Measurements from ENCODE around the gene LCN1.
"Not testable (repeated sequence)": the region's sequence is repeated elsewhere in the genome, so short reads cannot be mapped to it uniquely, and the experiment has no call there.

Gene LCN1

DNA sequence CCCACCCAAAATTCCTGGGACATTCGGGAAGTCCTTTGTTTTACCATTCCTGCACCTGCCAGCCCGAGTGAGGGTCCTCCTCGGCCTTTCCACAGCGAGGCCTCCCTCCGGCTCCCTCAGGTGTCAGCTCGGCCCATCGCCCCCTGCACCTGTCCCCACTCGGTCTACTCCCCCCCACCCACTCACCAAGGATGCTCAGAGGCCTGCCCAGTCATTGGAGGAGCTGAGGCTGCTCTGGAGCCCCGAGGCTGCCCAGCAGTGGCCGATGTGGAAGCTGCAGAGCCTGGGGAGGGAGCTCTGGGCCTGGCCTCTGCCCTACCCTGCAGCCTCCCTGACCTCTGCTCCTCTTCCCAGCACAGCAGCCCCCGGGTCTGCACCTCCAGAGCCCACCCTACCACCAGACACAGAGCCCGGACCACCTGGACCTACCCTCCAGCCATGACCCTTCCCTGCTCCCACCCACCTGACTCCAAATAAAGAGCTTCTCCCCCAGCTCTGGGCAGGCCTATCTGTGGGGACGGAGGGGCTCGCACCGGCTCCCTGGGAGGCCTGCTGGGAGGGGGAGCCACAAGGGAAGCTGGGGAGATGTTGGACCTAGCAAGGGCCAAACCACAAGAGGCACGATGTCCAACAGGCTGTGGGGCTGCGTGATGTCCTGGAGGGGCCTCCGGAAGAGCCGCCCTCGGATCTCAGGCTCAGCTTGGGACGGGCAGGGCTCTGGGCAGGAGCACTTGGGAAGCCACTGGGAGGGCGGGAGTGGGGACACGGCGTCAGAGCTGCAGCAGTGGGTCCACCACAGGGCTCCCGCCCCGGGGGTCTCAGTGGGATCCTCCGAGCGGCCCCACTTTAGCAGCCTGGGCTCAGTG, 28.5 kb downstream of the LCN1 start:
- not testable (repeated sequence) for DNase-seq

DNA sequence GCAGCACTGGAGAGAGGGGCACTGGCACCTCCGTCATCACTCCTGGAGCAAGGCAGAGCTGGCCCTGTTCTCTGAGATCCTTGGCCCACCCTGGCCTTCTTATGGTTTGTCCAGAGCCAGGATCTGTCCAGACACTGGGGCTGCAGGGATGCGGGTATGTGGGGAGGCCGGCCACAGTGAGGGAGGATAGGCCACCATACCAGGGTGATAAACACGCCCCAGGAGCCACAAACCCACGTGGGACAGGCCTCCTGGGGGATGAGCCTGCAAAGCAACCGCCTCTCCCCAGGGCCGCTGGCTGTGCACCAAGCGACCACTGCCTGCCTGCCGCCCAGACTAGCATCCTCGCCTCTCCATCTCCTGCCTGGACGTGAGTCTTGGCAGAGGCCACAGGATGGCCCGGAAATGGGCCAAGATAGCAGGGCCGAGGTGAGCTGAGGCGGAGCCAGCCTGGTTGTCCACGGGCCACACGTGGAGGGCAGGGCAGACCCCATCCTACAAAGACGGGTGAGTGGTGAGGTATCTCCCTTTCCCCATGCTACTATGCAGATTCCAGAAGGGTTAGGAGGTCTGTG, 29.2 kb downstream of the LCN1 start:
- DNase-seq, result no peak

DNA sequence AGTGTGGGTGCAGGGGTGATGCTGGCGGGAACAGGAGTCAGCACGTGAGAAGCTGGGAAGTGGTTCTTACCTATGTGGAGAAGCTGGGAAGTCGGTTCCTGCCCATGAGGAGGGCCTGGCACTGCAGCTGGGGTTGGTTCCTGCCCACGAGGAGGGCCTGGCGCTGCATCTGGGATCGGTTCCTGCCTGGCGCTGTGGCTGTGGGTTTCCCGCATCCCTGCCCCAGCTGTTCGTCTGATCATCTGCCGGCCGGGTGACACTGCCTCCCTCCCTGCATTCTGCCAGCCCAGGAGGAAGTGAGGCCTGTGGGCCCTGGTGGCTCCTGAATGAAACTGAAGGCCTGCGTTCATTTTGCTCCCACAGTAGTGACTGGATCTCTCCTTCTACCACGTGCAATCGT, 29.8 kb downstream of the LCN1 start:
- DNase-seq, result no peak

DNA sequence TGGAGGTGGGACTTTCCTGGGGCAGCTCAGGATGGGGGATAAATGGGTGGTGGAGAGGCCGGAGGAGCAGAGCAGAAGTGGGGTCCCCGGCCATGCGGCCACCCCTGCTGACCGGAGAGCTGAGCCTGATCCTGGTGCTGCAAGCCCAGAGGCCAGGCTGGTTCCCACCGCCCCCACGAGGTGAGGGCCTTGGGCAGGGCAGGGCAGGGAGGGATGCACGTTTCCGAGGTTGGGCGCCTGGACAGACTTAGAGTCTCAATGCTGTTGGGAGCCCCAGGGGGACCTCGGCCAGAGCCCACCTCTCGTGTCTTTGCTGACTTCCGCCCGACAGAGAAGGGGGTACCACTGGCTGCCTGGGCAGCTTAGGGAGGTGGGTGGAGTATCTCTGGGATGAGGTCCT, 30.2 kb downstream of the LCN1 start:
- DNase-seq, result no peak

DNA sequence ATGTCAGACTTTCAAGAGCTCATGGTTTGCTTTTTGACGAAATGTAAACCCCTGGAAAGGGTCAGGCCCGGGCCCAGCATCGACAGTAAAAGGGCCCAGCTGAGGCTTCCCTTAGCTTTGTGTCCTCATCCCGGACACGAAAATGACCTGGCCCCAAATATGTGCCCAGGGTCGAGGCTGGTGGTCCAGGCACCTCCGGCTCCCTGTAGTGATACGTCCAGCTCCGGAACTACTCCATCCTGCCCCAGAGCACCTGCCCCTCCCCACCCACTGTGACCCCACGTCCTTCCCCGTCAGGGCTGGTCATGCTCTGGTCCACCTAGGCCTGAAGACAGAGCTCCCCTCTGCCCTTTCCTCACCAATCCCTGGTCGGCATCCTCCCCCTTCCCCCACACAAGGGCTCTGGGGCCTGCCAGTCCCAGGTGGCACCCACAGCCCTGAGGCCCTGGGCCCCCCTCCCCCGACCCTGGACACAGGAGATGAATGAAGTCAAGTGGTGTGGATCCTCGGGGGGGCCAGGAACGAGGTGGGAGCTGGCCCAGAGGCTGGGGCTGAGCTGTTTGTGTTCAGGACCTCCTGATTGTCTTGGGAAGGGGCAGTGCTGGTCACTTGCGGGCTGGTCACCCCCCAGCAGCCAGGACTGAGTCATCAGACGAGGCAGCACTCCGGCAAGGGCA, 30.9 kb downstream of the LCN1 start:
- DNase-seq, result no peak

DNA sequence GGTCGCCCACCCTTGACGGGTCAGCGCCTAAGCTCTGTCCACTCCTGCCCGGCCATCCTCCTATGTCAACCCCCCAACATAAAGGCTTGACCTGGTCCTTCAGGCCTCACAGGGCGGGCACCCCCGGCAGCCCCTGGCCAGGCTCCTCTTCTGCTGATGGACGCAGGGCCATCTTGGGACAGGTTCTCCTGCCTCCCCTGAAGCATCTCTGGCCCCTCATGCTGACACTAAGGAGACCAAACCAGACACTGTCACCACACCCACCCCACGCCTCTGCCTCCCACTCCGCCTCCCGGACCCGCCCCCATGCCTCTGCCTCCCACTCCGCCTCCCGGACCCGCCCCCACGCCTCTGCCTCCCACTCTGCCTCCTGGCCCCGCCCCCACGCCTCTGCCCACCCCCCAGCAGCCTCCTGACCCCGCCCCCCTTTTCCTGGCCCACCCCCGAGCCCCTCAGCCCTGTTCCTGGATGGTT, 31.5 kb downstream of the LCN1 start:
- DNase-seq, result no peak

DNA sequence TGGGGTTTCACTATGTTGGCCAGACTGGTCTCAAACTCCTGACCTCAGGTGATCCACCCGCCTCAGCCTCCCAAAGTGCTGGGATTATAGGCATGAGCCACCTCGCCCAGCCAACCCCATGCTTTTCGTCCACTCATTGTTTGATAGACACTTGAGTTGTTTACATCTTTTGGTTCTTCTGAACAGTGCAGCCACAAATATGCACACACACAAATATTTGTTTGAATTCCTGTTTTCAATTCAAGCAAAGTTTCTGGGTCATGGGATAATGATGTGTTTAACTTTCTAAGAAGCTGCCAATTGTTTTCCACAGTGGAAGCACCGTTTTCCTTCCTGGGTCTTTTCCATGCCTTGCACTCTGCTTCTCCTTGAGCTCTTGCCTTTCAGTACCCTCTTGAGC, 33.5 kb downstream of the LCN1 start:
- DNase-seq, result no peak

DNA sequence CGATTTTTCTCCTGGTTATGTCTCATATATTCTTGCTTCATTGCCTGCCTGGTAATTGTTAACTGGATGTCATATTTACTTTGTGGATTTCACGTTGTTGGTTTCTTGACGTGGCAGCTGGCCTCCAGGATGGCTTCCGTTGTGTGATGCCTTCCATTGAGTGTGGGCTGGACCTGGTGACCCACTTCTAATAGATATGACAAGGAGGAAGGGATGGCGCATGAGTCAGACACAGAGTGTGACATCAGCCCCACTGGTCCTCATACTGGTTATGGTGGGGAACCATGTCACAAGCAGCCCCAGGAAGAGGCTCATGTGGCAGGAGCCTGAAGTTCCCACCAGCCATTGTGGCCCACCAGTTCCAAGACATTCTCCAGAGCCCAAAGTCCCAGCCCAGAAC, 34.0 kb downstream of the LCN1 start:
- DNase-seq, result no peak

DNA sequence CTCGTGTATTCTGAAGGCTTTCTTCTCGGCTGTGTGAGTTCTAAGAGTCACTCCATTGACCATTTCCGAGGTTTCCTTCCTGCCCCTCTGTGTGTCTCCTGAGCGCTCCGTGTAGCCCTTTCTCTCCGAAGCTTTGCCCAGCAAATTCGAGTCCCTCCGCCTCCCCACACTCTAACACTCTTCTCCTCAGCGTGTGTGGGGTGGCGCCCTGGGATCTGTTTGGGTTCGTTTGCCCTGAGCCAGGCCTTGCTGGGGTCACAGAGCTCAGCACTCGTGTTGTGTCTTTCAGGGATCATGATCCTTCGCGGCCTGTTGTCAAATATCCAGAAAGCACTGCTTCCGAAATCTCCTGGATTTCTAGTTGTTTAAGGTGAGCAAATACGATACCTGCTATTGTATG, 34.7 kb downstream of the LCN1 start:
- no peak for DNase-seq

DNA sequence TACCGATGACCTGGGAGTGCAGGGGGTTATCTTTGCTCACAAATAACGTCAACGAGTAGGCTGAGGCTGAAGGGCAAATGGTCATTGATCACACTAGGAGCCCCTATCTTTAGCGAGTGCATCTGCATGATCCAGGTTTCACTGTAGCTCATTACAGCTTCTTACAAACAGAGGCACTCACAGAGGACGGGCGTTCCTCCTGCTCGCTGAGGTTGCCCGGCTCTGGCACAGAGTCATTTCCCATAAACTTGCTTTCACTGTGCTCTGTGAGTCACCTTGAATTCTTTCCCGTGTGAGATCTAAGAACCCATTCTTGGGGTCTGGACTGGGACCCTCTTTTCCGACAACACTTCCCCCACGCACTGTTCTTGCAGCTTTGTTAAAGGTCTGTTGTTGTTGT, 38.4 kb downstream of the LCN1 start:
- DNase-seq, result no peak

DNA sequence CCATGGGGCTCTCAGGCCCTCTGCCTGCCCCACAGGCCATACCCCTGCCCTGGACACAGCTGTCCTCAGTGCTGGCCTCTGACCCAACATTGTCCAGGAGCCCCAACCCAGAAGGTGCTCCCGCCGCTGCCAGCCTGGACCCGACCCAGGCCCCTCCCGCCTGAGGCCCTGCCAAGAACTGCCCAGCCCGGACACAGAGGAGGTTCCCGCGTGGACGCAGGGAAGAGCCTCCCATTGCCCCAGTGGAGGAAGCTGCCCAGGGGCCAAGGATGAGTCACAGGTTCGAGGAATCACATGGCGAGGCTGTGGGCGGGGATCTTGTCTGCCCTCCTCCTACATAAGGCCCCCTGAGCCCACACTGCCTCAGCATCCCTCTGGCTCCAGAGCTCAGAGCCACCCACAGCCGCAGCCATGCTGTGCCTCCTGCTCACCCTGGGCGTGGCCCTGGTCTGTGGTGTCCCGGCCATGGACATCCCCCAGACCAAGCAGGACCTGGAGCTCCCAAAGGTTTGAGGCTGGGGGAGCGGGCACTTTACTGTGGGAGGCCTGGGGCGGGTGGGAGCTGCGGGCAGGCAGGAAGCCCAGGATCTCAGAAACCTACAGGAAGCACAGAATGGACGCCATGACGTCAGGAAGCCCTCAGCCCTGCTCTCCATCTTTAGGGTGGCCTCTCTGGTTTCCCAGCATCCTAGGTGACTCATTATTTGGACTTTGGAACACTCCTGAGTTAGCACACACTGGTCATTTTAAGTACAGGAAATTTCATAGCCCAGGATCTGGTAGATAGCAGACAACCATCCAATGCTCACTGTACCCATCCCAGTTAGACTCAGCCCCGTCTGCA, 40.4 kb downstream of the LCN1 start, which contains the start of gene PAEP:
Gene PAEP (plus strand): TSS at position 366 of the 844 bp plus-strand sequence.
- DNase-seq, result no peak

DNA sequence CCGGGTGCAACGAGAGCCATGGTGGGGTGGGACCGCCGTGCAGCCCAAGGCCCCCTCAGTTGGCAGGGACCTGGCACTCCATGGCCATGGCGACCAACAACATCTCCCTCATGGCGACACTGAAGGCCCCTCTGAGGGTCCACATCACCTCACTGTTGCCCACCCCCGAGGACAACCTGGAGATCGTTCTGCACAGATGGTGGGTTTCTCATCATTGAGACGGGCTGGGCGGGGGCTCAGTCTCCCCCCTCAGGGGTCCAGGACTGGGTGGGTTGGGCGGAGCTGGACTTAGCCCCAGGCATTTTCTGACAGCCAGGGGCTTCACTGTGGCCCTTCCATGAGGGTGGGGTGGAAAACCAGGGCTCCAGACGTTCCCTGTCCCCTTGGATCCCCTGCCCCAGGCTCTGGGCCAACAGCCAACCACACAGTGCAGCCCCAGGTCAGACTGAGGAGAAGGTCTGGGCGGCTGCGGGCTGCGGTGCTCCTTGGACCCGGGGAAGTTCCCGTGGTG, 41.0 kb downstream of the LCN1 start:
- no peak for DNase-seq

DNA sequence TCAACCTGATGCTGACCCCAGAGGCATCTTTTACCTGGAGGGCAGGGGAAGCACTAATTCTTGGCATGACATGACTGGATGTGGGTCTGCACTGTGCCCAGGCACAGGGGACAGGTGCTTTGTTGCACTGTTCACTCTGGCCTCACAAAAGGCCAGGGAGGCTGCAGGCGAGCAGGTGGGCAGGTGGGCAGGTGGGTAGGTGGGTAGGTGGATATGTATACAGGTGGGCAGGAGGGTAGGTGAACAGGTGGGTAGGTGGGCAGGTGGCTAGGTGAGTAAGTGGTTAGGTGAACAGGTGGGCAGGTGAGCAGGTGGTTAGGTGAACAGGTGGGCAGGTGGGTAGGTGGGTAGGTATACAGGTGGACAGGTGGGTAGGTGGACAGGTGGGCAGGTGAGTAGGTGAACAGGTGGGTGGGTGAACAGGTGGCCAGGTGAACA, 41.8 kb downstream of the LCN1 start:
- no peak for DNase-seq

DNA sequence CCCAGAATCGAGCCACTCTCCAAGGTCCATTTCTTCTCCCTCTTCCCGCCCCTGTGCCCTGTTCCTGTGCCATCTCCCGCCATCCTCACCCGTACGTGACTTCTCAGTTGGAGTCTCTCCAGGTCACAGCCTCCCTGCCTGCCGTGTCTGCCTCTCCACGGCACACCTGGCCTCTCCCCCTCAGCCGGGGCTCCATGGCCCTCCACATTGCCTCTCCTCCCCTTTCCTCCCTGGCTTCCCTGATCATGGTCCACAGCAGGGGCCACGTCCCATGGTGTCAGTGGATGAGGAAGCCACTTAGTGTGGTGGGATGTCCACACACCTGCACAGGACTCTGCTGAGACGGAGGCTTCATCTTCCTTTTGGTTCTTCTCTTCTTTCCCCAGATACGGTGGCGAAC, 42.6 kb downstream of the LCN1 start:
- no peak for DNase-seq

DNA sequence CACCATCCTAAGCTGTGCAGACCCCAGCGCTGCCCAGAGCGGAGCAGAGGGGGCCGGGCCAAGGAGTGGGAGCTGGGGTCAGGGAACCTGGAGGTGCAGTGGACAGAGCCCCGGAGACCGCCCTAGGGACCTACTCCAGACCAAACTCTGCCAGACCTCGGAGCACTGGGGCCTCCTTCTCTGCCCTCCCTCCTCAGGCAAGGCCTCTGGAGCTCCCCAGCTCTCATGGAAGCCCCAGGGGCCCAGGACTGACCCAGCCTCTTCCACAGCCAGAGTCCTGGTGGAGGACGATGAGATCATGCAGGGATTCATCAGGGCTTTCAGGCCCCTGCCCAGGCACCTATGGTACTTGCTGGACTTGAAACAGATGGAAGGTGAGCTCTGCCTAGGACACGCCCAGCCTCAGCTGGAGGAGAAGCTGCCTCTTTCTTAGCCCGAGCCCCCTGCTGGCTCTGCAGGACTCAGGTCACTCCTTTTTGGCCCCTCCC, 43.9 kb downstream of the LCN1 start:
- DNase-seq, result no peak

DNA sequence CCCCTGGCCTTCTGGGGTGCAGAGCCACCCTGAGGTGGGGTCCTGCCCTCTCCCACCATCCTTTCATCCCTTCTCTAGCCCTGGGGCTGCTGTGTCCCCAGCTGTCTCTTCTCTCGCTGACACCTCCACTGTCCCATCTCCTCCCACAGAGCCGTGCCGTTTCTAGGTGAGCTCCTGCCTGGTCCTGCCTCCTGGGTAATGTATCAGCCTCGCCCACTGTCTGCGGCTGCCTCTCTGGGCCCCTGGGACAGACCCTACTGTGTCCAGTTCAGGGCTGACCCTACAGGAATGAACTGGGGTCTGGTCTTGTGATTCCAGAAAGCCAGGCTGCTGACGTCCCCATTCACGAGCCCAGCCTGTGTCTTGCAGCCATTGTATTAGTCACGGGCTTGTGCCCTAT, 44.4 kb downstream of the LCN1 start:
- DNase-seq, result no peak

DNA sequence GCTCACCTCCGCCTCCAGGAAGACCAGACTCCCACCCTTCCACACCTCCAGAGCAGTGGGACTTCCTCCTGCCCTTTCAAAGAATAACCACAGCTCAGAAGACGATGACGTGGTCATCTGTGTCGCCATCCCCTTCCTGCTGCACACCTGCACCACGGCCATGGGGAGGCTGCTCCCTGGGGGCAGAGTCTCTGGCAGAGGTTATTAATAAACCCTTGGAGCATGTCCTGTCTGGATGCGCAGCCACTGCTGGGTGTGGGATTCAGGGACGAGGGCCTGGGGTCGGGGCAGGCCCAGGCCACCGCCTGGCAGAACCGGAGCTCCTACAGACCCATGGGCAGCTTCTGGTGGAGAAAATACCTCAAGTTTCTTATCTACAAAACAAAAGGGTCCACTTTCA, 45.3 kb downstream of the LCN1 start:
- no peak for DNase-seq

DNA sequence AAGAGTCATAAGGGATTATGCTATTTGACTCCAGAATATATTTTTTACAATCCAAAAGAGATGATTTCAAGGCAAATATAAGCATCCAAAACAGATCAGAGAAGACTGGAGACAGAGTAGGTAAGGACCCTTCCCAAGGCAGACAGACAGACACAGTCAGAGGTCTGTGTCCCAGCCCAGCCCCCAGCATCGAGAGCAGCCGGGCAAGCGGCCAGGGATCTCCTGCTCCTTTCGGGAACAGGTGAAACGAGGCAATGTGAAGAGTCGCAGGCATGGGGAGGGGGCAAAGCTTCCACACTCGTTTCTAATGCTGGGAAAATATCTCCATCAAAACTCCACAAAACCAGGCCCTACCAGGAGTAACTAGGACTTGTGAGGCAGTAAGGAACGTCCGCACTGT, 46.1 kb downstream of the LCN1 start:
- DNase-seq, result no peak

DNA sequence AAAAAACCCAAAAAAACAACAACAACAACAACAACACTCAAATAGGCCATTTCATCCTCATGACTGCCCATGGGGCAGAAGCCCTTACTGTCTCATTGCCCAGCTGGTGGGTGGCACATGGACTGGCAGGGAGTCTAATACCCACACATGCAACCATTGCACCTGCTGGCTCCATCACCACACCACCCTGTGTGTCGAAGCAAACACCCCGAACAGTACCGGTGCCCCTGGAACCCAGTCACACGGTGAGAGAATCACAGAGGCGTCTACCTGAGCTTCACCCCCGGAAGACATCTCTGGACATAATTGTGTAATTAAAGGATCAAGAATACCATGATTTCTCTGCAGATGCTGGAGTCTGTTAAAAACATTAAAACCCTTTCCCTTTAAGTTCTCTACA, 46.8 kb downstream of the LCN1 start:
- no peak for DNase-seq

DNA sequence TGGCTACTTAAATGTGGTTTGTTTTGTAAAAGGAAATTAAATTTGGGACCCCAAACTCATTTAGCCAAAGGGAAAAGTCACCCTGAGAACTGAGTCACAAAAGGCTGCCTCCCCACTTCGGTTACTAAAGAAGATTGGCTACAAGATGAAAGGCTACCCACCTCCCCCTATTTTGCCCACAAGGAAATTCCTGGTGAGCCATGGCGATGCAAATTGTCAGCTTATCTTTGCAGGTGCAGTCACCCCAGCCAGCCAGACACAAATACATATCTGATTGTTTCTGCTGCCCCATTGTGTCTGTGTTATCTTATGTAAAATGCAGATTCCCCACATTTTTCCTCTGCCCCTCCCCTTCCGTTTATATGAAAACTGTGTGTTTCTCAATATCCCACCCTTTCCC, 49.2 kb downstream of the LCN1 start:
- DNase-seq, result no peak

DNA sequence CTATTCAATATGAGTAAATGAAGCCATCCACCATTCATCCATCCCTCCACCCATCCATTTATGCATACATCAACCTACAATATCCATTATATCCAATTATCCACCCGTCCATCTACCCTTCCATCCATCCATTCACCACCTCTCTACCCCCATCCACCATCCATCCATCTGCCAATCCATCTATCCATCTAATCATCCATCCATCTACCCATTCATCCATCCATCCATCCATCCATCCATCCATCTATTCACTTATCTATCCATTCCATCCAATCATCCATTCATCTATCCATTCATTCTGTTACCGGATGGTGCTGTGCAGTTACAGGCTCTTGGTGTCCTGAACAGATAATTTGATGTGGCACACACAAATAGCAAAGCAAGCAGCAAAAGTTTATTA, 51.0 kb downstream of the LCN1 start:
- DNase-seq, result no peak

DNA sequence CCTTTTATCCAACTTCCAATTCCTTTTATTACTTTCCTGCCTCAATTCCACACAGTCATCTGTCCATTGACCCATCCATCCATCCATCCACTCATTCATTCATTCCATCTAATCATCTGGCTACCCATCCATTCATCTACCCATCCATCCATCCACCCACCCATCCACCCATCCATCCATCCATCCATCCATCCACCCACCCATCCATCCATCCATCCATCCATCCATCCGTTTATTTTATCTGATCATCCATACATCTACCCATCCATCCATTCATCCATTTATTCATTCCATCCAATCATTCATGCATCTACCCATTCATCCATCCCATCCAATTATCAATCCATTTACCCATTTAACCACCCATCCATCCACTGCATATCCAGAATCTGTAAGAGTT, 51.9 kb downstream of the LCN1 start:
- DNase-seq, result no peak

DNA sequence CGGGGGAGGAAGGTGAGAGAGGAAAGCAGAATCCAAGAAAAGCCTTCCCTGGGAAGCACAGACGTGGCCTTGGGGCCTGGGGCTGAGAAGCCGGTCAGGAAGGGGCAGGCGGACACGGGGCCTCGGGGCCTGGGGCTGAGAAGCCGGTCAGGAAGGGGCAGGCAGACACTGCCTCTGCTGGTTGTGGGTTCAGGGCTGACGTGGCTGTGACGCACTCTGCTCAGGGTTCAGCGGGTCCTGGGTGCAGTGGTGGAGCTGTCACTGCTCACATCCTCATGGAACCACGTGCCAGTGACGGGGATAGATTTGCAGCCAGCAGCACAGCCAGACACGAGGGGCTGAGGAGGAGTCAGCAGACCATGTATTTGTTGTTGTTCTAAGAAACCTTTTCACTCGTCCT, 53.1 kb downstream of the LCN1 start:
- DNase-seq, result no peak
